GM23338 (cell line): ENCODE measurements around the gene ARSD.

Experiments
- CREB1 ChIP-seq: fragments of 250-450 bp; sonication (Bioruptor Pico); IDR thresholded peaks from 2 replicates; pipeline ENCODE4 v1.5.0; 2020; ENCODE audit warnings: low read depth, mild to moderate bottlenecking, moderate library complexity
- POLR2AphosphoS5 ChIP-seq: IDR thresholded peaks from 2 replicates; pipeline ENCODE4 v1.6.1; 2016; ENCODE audit warnings: antibody characterized with exemption, low read depth
- ZNF114 ChIP-seq: fragments of 250-450 bp; sonication (Bioruptor Pico); IDR thresholded peaks from 2 replicates; pipeline ENCODE4 v1.5.0; 2020; ENCODE audit warnings: mild to moderate bottlenecking, moderate library complexity
- TF ChIP-seq, protein P1 (sequence below), 2 experiments: fragments of 200-600 bp in 1 of 2; sonication (generic) in 1 of 2; conservative IDR thresholded peaks; 2 replicates each; pipeline versions ENCODE4 v1.5.1 to v1.6.1; 2016 to 2017; ENCODE audit warnings: antibody characterized with exemption in 2 of 2, low read depth in 2 of 2, mild to moderate bottlenecking in 2 of 2, moderate library complexity in 1 of 2
- TF ChIP-seq, protein P2 (sequence below): IDR thresholded peaks from one replicate; pipeline ENCODE4 v1.6.1; 2018; ENCODE audit warnings: antibody characterized with exemption; ENCODE audit not compliant: unreplicated experiment

DNA sequence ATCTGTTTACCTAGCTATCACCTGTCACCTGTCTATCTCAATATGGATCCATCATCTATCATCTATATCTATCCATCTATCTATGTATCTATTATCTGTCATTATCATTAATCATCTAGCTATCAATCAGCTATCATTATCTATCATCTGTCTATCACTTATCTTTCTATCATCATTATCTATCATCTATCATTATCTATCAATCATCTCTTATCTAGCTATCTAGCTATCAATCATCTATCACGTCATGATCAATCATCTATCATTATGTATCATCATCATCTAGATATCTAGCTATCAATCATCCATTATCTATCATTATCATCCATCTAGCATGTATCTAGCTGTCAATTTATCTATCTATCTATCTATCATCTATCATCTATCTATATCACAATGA, 7.9 kb downstream of the ARSD start:
- TF ChIP-seq CREB1 (no peak), ZNF114 (CRISPR knock-in tag) (no peak), POLR2AphosphoS5 (no peak)
- TF ChIP-seq, protein P1, sequence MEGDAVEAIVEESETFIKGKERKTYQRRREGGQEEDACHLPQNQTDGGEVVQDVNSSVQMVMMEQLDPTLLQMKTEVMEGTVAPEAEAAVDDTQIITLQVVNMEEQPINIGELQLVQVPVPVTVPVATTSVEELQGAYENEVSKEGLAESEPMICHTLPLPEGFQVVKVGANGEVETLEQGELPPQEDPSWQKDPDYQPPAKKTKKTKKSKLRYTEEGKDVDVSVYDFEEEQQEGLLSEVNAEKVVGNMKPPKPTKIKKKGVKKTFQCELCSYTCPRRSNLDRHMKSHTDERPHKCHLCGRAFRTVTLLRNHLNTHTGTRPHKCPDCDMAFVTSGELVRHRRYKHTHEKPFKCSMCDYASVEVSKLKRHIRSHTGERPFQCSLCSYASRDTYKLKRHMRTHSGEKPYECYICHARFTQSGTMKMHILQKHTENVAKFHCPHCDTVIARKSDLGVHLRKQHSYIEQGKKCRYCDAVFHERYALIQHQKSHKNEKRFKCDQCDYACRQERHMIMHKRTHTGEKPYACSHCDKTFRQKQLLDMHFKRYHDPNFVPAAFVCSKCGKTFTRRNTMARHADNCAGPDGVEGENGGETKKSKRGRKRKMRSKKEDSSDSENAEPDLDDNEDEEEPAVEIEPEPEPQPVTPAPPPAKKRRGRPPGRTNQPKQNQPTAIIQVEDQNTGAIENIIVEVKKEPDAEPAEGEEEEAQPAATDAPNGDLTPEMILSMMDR (conservative IDR thresholded peaks at IDR 0.05; ENCODE audit: low read depth in 2 of 2) = no peak
- TF ChIP-seq, protein P2, sequence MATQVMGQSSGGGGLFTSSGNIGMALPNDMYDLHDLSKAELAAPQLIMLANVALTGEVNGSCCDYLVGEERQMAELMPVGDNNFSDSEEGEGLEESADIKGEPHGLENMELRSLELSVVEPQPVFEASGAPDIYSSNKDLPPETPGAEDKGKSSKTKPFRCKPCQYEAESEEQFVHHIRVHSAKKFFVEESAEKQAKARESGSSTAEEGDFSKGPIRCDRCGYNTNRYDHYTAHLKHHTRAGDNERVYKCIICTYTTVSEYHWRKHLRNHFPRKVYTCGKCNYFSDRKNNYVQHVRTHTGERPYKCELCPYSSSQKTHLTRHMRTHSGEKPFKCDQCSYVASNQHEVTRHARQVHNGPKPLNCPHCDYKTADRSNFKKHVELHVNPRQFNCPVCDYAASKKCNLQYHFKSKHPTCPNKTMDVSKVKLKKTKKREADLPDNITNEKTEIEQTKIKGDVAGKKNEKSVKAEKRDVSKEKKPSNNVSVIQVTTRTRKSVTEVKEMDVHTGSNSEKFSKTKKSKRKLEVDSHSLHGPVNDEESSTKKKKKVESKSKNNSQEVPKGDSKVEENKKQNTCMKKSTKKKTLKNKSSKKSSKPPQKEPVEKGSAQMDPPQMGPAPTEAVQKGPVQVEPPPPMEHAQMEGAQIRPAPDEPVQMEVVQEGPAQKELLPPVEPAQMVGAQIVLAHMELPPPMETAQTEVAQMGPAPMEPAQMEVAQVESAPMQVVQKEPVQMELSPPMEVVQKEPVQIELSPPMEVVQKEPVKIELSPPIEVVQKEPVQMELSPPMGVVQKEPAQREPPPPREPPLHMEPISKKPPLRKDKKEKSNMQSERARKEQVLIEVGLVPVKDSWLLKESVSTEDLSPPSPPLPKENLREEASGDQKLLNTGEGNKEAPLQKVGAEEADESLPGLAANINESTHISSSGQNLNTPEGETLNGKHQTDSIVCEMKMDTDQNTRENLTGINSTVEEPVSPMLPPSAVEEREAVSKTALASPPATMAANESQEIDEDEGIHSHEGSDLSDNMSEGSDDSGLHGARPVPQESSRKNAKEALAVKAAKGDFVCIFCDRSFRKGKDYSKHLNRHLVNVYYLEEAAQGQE = no peak
